WERI-Rb-1 (cell line): ENCODE results near the gene NFATC3.

Experiments
- DNase-seq: peaks from one replicate; pipeline ENCODE4 v3.0.0-alpha.2; 2020
- H3K27ac ChIP-seq: fragments of 250-450 bp; sonication (Bioruptor Pico); 2 replicates; pipeline ENCODE4 v1.5.1; 2020; ENCODE audit warnings: mild to moderate bottlenecking, moderate library complexity
- H3K27me3 ChIP-seq: fragments of 250-450 bp; sonication (Bioruptor Pico); 2 replicates; pipeline ENCODE4 v1.5.1; 2021; ENCODE audit warnings: mild to moderate bottlenecking, low read depth, moderate library complexity; ENCODE audit not compliant: insufficient read depth, severe bottlenecking
- H3K36me3 ChIP-seq: fragments of 250-450 bp; sonication (Bioruptor Pico); 2 replicates; pipeline ENCODE4 v1.5.1; 2020; ENCODE audit warnings: mild to moderate bottlenecking, moderate library complexity
- H3K4me3 ChIP-seq: 2 replicates; pipeline ENCODE4 v1.5.1; 2011; ENCODE audit warnings: low read depth, mild to moderate bottlenecking, control low read depth, low read length
- H3K9me3 ChIP-seq: fragments of 250-450 bp; sonication (Bioruptor Pico); 2 replicates; pipeline ENCODE4 v1.5.1; 2021; ENCODE audit warnings: mild to moderate bottlenecking, moderate library complexity; ENCODE audit not compliant: severe bottlenecking
- CTCF ChIP-seq: IDR thresholded peaks from 2 replicates; pipeline ENCODE4 v1.5.1; 2011; ENCODE audit warnings: low read depth, mild to moderate bottlenecking, control low read depth, inconsistent platforms, low read length

Gene NFATC3

GRCh38 chr16:68265078-68265920, 180.1 kb downstream of the NFATC3 start:
- Histone ChIP-seq H3K9me3 (no peaks in the 10 kb centered on the region), H3K4me3 (peak overlapping the region; percentile 85), H3K27me3 (no peaks in the 10 kb centered on the region), H3K36me3 (no peaks in the 10 kb centered on the region), H3K27ac (peak overlapping the region; percentile 68)
- no peak for TF ChIP-seq CTCF
- no peak for DNase-seq

- Histone ChIP-seq H3K27ac (peak overlapping the region; percentile 36), H3K36me3 (no peaks in the 10 kb centered on the region; the same call in 1 of the 2 replicates), H3K4me3 (no peak overlapping the region), H3K27me3 (no peaks in the 10 kb centered on the region), H3K9me3 (no peaks in the 10 kb centered on the region)
- TF ChIP-seq CTCF = no peak
- peak; percentile 62 for DNase-seq
These were observed 182.6 kb downstream of the NFATC3 start for GRCh38 chr16:68267612-68268405.

- Histone ChIP-seq H3K27ac (no peak overlapping the region), H3K4me3 (no peak overlapping the region), H3K27me3 (no peaks in the 10 kb centered on the region), H3K9me3 (no peaks in the 10 kb centered on the region), H3K36me3 (peaks cover 10% of the 10 kb centered on the region)
- no peak for DNase-seq
- TF ChIP-seq CTCF = no peak
These were observed 184.6 kb downstream of the NFATC3 start for GRCh38 chr16:68269793-68270192.

GRCh38 chr16:68270353-68270752, 185.2 kb downstream of the NFATC3 start:
- H3K27me3 ChIP-seq = no peaks in the 10 kb centered on the region
- no peak overlapping the region for H3K27ac ChIP-seq
- DNase-seq = no peak
- no peak for TF ChIP-seq CTCF
- H3K4me3 ChIP-seq = no peak overlapping the region
- peaks cover 12% of the 10 kb centered on the region for H3K36me3 ChIP-seq
- no peaks in the 10 kb centered on the region for H3K9me3 ChIP-seq

- H3K36me3 ChIP-seq = peaks cover 16% of the 10 kb centered on the region
- no peak for DNase-seq
- H3K9me3 ChIP-seq = no peaks in the 10 kb centered on the region
- H3K27ac ChIP-seq = no peak overlapping the region
- TF ChIP-seq CTCF = no peak
- no peaks in the 10 kb centered on the region for H3K27me3 ChIP-seq
- H3K4me3 ChIP-seq = no peak overlapping the region
These were observed 187.5 kb downstream of the NFATC3 start for GRCh38 chr16:68272507-68273209.
